WERI-Rb-1 (cell line): ENCODE data around the gene SNRPD1.

Experiments
- DNase-seq: peaks from one replicate; pipeline ENCODE4 v3.0.0-alpha.2; 2020
- H3K27ac ChIP-seq: fragments of 250-450 bp; sonication (Bioruptor Pico); 2 replicates; pipeline ENCODE4 v1.5.1; 2020; ENCODE audit warnings: mild to moderate bottlenecking, moderate library complexity
- H3K27me3 ChIP-seq: fragments of 250-450 bp; sonication (Bioruptor Pico); 2 replicates; pipeline ENCODE4 v1.5.1; 2021; ENCODE audit warnings: mild to moderate bottlenecking, low read depth, moderate library complexity; ENCODE audit not compliant: insufficient read depth, severe bottlenecking
- H3K36me3 ChIP-seq: fragments of 250-450 bp; sonication (Bioruptor Pico); 2 replicates; pipeline ENCODE4 v1.5.1; 2020; ENCODE audit warnings: mild to moderate bottlenecking, moderate library complexity
- H3K4me3 ChIP-seq: 2 replicates; pipeline ENCODE4 v1.5.1; 2011; ENCODE audit warnings: low read depth, mild to moderate bottlenecking, control low read depth, low read length
- H3K9me3 ChIP-seq: fragments of 250-450 bp; sonication (Bioruptor Pico); 2 replicates; pipeline ENCODE4 v1.5.1; 2021; ENCODE audit warnings: mild to moderate bottlenecking, moderate library complexity; ENCODE audit not compliant: severe bottlenecking
- TF ChIP-seq, protein P1 (sequence below): IDR thresholded peaks from 2 replicates; pipeline ENCODE4 v1.5.1; 2011; ENCODE audit warnings: low read depth, mild to moderate bottlenecking, control low read depth, inconsistent platforms, low read length

Gene SNRPD1

DNA sequence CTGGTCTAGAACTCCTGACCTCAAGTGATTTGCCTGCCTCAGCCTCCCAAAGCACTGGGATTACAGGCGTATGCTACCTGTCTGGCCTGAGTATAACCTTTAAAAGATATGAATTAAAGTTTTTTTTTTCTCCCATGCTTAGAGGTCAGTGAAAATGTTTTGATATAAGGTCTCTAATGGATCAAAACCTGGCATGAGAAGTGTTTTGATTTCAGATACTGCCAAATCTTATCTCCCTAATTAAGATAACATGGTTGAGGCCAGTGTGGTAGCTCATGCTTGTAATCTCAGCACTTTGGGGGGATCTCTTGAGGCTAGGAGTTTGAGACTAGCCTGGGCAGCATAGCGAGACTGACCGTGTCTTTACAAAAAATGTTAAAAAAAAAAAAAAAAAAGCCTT is 41.2 kb downstream of the SNRPD1 start:
- Histone ChIP-seq H3K9me3 (no peaks in the 10 kb centered on the region), H3K27me3 (no peaks in the 10 kb centered on the region), H3K36me3 (no peaks in the 10 kb centered on the region), H3K4me3 (no peak overlapping the region), H3K27ac (no peak overlapping the region)
- TF ChIP-seq, protein P1, sequence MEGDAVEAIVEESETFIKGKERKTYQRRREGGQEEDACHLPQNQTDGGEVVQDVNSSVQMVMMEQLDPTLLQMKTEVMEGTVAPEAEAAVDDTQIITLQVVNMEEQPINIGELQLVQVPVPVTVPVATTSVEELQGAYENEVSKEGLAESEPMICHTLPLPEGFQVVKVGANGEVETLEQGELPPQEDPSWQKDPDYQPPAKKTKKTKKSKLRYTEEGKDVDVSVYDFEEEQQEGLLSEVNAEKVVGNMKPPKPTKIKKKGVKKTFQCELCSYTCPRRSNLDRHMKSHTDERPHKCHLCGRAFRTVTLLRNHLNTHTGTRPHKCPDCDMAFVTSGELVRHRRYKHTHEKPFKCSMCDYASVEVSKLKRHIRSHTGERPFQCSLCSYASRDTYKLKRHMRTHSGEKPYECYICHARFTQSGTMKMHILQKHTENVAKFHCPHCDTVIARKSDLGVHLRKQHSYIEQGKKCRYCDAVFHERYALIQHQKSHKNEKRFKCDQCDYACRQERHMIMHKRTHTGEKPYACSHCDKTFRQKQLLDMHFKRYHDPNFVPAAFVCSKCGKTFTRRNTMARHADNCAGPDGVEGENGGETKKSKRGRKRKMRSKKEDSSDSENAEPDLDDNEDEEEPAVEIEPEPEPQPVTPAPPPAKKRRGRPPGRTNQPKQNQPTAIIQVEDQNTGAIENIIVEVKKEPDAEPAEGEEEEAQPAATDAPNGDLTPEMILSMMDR = no peak
- no peak for DNase-seq

DNA sequence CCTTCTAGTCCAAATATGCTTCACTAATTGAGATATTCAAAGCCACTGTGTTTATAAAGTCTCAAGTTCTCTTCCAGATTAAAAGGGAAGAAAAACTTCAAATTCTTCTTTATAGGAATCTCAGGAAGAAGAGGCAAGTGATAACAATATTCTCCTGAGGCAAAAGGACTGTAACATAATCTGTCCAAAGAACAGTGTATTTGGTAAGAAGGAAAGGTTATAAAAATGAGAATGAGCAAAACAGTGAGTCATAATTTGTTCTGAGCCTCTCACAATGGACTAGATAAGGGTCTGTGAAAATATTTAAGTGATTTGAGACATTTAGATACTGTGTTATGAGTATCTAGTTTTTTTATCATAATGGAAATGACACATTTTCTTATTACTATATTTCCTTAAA is 44.3 kb downstream of the SNRPD1 start:
- no peak overlapping the region for H3K4me3 ChIP-seq
- no peaks in the 10 kb centered on the region for H3K9me3 ChIP-seq
- DNase-seq = no peak
- no peaks in the 10 kb centered on the region for H3K27me3 ChIP-seq
- no peak overlapping the region for H3K27ac ChIP-seq
- no peaks in the 10 kb centered on the region for H3K36me3 ChIP-seq
- TF ChIP-seq, protein P1 = no peak

- Histone ChIP-seq H3K4me3 (no peak overlapping the region), H3K27me3 (no peaks in the 10 kb centered on the region), H3K36me3 (no peaks in the 10 kb centered on the region), H3K9me3 (no peaks in the 10 kb centered on the region), H3K27ac (no peak overlapping the region)
- no peak for DNase-seq
- TF ChIP-seq, protein P1 = no peak
Observed at GRCh38 chr18:21660078-21660477, 48.0 kb downstream of the SNRPD1 start.

DNA sequence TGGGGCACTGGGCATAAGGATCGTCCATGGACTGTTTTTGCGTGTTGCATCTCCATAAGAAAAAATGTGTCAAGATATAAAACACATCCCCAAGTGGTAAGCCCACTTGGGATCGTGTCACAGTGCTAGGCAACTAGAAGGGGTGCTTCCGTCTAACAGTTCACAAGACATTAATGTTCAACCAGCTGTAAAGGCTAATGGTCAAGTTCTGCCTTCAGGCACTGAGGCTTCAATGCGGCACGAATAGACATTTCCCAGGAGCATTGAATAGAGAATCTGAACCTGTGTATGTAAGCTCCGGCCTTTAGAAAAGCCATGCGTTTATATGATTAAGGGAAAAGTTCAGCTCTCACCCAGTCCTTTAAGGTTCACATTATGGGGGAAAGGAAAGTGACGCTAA is 50.5 kb downstream of the SNRPD1 start:
- no peak for DNase-seq
- Histone ChIP-seq H3K9me3 (no peaks in the 10 kb centered on the region), H3K27me3 (no peaks in the 10 kb centered on the region), H3K36me3 (no peaks in the 10 kb centered on the region), H3K4me3 (no peak overlapping the region), H3K27ac (no peak overlapping the region)
- TF ChIP-seq, protein P1 = no peak

DNA sequence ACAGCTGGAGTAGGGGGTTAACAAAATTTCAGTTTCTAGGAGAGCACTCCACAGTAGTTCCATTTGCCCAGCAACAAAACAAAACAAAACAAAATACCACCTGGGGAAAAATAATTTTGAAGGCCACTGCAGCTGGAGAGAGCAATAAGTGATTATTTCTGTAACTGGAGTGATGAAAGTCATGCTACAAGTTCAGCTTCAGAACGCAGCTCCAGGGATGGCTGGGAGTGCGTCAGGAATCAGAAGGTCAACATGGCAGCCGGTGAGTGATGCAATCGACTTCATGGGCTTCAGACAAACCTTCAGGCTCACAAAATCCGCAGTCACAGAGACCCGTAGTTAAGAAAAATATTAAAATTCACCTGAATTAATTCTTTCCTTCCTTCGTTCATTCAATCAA is 51.5 kb downstream of the SNRPD1 start:
- no peak overlapping the region for H3K27ac ChIP-seq
- DNase-seq = no peak

GRCh38 chr18:21664069-21664468 is 52.0 kb downstream of the SNRPD1 start:
- TF ChIP-seq, protein P1 = no peak
- no peaks in the 10 kb centered on the region for H3K9me3 ChIP-seq
- no peak overlapping the region for H3K27ac ChIP-seq
- no peak overlapping the region for H3K4me3 ChIP-seq
- H3K36me3 ChIP-seq = no peaks in the 10 kb centered on the region
- H3K27me3 ChIP-seq = no peaks in the 10 kb centered on the region
- no peak for DNase-seq

More for the DNA sequence above, 51.5 kb downstream of the SNRPD1 start:
- Histone ChIP-seq H3K9me3 (no peaks in the 10 kb centered on the region), H3K4me3 (no peak overlapping the region), H3K36me3 (no peaks in the 10 kb centered on the region), H3K27me3 (no peaks in the 10 kb centered on the region)
- TF ChIP-seq, protein P1 = no peak
